Caki2 (cell line): ENCODE measurements around the gene ZCCHC4. TPM values are rescaled to one million over a fixed set of nuclear protein-coding genes. Genes with fewer than 3 reads are reported as not detected.

Source experiments
- DNase-seq: peaks from one replicate; pipeline ENCODE4 v3.0.0-alpha.2; 2015; ENCODE audit warnings: low read depth
- in situ Hi-C: cut with HindIII; loops from 2 replicates; pipeline ENCODE4 v1.10.0; 2016; ENCODE audit warnings: low sequenced_read_pairs, low pct_unique_long_range_greater_than_20kb, mixed read lengths
- total RNA-seq: library from RNA; depleted of rRNA; stranded (reverse); fragments of >200 nt; shearing (Covaris generic); gene quantifications from 2 replicates; pipeline ENCODE4 v1.2.3, GENCODE V29; 2014; ENCODE audit warnings: low replicate concordance; rRNA removed

ZCCHC4 gene, protein sequence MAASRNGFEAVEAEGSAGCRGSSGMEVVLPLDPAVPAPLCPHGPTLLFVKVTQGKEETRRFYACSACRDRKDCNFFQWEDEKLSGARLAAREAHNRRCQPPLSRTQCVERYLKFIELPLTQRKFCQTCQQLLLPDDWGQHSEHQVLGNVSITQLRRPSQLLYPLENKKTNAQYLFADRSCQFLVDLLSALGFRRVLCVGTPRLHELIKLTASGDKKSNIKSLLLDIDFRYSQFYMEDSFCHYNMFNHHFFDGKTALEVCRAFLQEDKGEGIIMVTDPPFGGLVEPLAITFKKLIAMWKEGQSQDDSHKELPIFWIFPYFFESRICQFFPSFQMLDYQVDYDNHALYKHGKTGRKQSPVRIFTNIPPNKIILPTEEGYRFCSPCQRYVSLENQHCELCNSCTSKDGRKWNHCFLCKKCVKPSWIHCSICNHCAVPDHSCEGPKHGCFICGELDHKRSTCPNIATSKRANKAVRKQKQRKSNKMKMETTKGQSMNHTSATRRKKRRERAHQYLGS
- total RNA-seq: 10.1 and 13.4 TPM in 2 replicates

- DNase-seq: peak; percentile 88
- in situ Hi-C loops: no loop called here
Observed at GRCh38 chr4:25312496-25313200, at the start of gene ZCCHC4. ZCCHC4 (plus strand) TSS chr4:25312774; CDS start chr4:25312810, 36 bp downstream.

GRCh38 chr4:25271866-25272265 is 40.7 kb upstream of the ZCCHC4 start:
- no peak for DNase-seq

GRCh38 chr4:25280210-25280609 is 32.4 kb upstream of the ZCCHC4 start:
- no peak for DNase-seq
- in situ Hi-C loops: no loop called here

More at GRCh38 chr4:25271866-25272265, 40.7 kb upstream of the ZCCHC4 start:
- in situ Hi-C loops: no loop called here

- in situ Hi-C loops: no loop called here
- no peak for DNase-seq
Observed at GRCh38 chr4:25283948-25284347, 28.6 kb upstream of the ZCCHC4 start.

GRCh38 chr4:25284466-25284865 is 28.1 kb upstream of the ZCCHC4 start:
- in situ Hi-C loops: no loop called here

GRCh38 chr4:25290490-25291067 is 22.0 kb upstream of the ZCCHC4 start:
- DNase-seq: no peak
- in situ Hi-C loops: no loop called here

More at GRCh38 chr4:25284466-25284865, 28.1 kb upstream of the ZCCHC4 start:
- no peak for DNase-seq

DNA sequence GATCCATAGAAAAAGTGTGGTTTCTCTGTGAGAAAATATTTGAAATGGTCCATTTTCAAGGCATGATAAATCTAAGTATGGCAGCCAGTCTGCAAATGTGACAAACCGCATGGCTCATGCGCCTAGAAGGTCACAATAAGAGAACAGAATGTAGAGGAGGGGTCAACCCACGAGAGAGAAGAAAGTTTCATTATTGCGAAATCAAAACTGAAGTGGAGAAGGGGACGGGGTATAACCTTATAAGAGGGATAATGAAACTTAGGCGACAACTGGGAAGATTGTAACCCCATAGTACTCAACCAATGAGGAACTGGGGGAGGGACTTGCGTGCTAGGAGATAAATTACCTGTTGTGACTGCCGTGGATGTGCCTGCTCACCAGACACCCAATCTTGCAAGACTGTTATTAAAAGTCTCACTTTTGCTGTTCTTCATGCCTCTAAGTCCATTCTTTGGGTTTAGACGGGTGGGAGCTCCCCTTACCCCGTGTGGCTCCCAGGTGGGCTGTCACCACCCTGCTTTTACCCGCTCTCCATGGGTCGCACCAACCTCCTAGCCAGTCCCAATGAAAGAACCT is 21.3 kb upstream of the ZCCHC4 start:
- in situ Hi-C loops: no loop called here
- no peak for DNase-seq

GRCh38 chr4:25297528-25298242 is 14.9 kb upstream of the ZCCHC4 start:
- in situ Hi-C loops: no loop called here
- no peak for DNase-seq

DNA sequence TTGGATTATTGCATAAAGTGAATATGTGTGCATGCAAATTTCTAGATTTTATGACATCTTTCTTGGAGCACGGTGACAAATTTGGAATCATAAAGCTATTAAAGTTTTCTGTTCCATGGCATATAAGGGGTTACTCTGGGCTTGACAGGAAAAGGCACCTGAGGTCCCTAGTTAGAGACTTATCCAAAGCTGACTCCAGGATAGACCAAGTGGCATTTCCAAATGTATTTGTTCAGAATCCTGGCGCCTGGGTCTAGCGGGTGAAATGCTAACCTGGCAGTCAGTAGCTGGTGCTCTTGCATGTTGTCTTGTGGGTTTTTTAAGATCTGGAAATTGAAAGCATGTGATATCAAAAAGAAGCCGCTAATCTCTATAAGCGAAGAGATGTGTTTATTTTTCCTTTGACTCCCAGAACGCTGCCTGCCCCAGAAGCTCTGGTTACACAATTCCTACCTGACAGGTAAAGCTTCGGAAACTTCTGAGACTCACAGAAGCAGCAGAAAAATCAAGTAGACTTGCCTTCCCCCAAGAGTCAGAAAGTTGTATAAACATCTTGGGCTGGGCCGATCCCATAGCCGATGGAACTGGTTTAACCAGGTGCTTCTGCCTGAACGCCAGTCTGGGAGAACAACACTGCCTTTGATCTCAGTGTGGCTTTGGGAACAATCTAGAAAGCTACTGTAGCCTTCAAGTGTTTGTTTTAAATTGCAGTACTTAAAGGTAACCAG is 12.9 kb upstream of the ZCCHC4 start:
- in situ Hi-C loops: no loop called here
- DNase-seq: no peak

DNA sequence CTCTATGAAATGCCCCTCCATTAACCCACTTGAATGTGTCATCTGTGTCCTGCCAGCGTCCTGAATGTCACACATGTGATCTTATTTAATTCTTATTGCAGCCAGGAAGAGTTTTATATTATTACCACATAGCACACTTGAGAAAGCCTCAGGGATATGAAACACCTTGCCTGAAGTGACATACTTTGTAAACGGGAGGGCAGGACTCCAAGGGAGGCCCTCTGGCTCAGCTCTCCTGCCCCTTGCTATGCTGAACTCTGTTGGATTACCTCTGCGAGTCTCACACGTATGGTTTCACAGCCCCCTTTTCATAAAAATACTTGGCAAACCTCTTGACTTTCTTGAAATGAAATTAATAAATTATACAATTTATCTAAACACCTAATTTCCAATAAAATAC is 11.1 kb upstream of the ZCCHC4 start:
- in situ Hi-C loops: no loop called here

DNA sequence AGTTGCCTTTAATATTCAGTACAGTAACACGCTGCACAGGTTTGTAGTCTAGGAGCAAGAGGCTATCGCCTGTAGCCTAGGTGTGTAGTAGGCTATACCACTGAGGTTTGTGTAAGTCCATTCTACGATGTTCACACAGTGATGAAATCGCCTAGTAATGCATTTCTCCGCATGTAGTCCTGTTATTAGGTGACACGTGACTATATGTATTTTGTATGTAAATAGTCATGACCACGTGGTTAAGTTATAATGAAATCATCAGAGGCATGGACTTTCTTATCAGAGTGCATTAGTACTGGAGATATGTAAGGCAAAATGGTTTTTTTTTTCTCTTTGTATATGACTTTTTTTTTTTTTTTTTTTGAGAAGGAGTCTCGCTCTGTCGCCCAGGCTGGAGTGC is 9.9 kb upstream of the ZCCHC4 start:
- DNase-seq: no peak
- in situ Hi-C loops: no loop called here

More for the DNA sequence above, 11.1 kb upstream of the ZCCHC4 start:
- DNase-seq: no peak

DNA sequence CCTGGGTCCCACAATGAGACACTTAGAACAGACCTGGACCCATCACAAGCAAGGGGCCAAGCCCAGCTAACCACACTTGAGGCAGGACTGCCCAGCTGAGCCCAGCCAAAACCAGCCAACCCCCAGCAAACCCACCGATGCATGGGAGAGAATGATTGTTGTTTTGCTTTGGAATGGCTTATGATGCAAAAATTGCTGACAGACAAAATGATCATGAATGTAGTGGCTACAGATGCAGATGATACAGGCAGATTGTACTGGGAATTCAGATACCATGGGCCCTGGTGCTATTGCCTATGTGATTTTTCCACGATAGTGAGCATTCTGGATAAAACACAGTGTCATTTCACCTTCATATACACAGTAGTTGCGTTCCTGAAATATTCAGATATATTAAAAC is 9.0 kb upstream of the ZCCHC4 start:
- in situ Hi-C loops: no loop called here

GRCh38 chr4:25306518-25307057 is 6.0 kb upstream of the ZCCHC4 start:
- in situ Hi-C loops: no loop called here
- DNase-seq: no peak

More for the DNA sequence above, 9.0 kb upstream of the ZCCHC4 start:
- DNase-seq: no peak

- DNase-seq: no peak
- in situ Hi-C loops: no loop called here
Observed at GRCh38 chr4:25307596-25307995, 5.0 kb upstream of the ZCCHC4 start.

- in situ Hi-C loops: no loop called here
- DNase-seq: no peak
Observed at GRCh38 chr4:25308306-25308705, 4.3 kb upstream of the ZCCHC4 start.

GRCh38 chr4:25308761-25309160 is 3.8 kb upstream of the ZCCHC4 start:
- DNase-seq: no peak
- in situ Hi-C loops: no loop called here
